GM18499 (cell line): ENCODE results near the gene PDC.
"Not testable (repeated sequence)": the region's sequence is repeated elsewhere in the genome, so short reads cannot be mapped to it uniquely, and the experiment has no call there.

Experiments used
- ATAC-seq: cut with Tn5 transposase; IDR thresholded peaks from one replicate; pipeline ENCODE4 v1.9.1; 2021; ENCODE audit warnings: moderate number of reproducible peaks; ENCODE audit not compliant: insufficient read depth, unreplicated experiment

Gene PDC

DNA sequence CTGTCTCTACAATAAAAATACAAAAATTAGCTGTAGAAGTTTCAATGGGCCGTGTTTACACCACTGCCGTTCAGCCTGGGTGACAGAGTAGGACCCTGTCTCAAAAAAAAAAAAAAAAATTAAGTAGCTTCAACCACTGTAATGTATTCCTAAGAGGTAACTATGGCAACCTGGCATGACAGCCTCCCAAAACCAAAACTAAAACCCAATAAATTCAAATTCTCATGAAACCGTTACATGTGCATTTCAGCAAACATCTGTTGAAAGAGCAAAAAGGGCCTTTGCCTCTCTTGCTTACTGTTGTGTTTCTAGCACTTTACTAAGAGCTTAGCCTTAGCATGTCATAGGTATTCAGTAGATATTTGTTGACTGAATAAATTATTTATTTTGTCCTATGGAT is 51.8 kb downstream of the PDC start:
- ATAC-seq = no peak

DNA sequence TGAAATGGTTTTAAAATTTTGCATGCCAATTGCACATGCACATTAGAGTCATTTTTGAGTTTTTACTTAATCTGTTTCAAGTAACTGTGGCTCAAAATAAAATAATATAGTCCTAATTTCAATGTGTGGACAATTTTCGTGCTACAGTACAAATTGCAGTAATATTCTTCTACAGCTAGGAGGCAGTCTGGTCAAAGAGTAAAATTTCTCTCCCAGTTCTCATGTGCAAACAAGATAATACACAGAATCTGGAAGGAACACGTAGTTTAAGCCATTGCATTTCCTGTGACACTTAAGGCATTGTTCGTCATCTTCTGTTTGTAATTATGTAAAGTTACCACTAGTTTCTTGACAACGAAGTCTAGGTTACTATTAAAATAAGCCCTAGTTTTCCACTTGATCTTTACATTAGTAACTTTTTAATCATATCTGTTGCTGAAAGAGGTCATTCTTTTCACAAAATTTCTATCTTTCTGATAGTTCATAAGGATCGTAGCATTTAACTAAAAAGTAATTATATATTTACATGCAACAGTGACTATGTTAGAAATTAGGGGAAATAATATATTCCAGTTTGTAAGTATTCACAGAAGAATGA is 56.4 kb downstream of the PDC start:
- no peak for ATAC-seq

GRCh38 chr1:186403632-186404031 is 57.3 kb downstream of the PDC start:
- ATAC-seq = no peak

DNA sequence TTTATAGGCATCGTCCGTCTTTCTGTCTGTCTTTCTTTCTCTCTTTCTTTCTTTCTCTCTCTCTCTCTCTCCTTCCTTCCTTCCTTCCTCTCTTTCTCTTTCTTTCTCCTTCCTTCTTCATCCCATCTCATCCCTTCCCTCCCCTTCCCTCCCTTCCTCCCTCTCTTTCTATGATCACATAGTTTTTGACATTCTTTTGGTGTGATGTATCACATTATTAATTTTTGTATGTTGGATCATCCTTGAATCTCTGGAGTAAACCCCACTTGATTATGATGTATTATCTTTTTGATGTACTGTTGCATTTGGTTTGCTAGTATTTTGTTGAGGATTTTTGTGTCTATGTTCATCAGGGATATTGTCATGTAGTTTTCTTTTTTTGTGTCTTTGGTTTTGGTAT is 59.5 kb downstream of the PDC start:
- ATAC-seq = not testable (repeated sequence)
